HepG2 (cell line): Measurements from ENCODE around the gene HOXC10. TPM values are rescaled to one million over a fixed set of nuclear protein-coding genes. Genes with fewer than 3 reads are reported as not detected.

Experiments
- ATAC-seq: fragments of 200-7000 bp; cut with Tn5 transposase; 3 replicates; pipeline ENCODE4 v1.9.1; 2020; ENCODE audit warnings: mild to moderate bottlenecking, moderate library complexity
- BruUV-seq: library from RNA; stranded (reverse); fragments of 400-500 nt; replicated peaks from 2 replicates; lab custom pipeline; 2021; lab: Mats Ljungman, UMichigan
- CTCF ChIA-PET: fragments of 300-600 bp; formaldehyde crosslinking; extraction: SDS; loops from one replicate; lab custom pipeline; 2021; ENCODE audit warnings: low total read pairs, inconsistent platforms, low intra/inter-chr PET ratio; lab: Yijun Ruan, JAX
- POLR2A ChIA-PET: fragments of 350-600 bp; sonication (Branson Sonifier 250); formaldehyde crosslinking; loops from one replicate; lab custom pipeline; 2020; ENCODE audit warnings: antibody characterized with exemption, inconsistent platforms; lab: Yijun Ruan, JAX
- DNase-seq: peaks from one replicate; pipeline ENCODE4 v3.0.0-alpha.2; 2015; ENCODE audit warnings: low spot score
- FAIRE-seq: peaks from 3 replicates; lab custom pipeline; 2011; peaks lifted over from hg19 to GRCh38; lab: Jason Lieb, UNC
- H2AFZ ChIP-seq: one replicate; pipeline ENCODE4 v1.6.1; 2011; ENCODE audit warnings: low read length, inconsistent platforms
- H3K27ac ChIP-seq: fragments of 300-600 bp; 3 replicates; pipeline ENCODE4 v1.8.0; 2011; ENCODE audit warnings: mixed run types, mild to moderate bottlenecking, mixed read lengths, low read length, inconsistent platforms; ENCODE audit not compliant: insufficient read depth; ENCODE audit errors: extremely low read length
- H3K27me3 ChIP-seq, 2 experiments: fragments of 200-600 bp in 1 of 2; 2 replicates in 1 of 2; 3 replicates in 1 of 2; pipeline versions ENCODE4 v1.6.0 to v1.8.0; 2011; ENCODE audit warnings: low read length in 2 of 2, mild to moderate bottlenecking in 2 of 2, moderate library complexity in 2 of 2, inconsistent platforms in 1 of 2; ENCODE audit not compliant: insufficient read depth in 2 of 2, control insufficient read depth in 1 of 2
- H3K36me3 ChIP-seq, 2 experiments: fragments of 200-600 bp in 1 of 2; replicated peaks in 1 of 2; 2 replicates in 1 of 2; 3 replicates in 1 of 2; pipeline versions ENCODE4 v1.5.1 to v1.8.0; 2011; ENCODE audit warnings: low read length in 2 of 2, inconsistent platforms in 1 of 2; ENCODE audit not compliant: insufficient read depth in 2 of 2, control insufficient read depth in 1 of 2
- H3K4me1 ChIP-seq: 2 replicates; pipeline ENCODE4 v1.5.1; 2012; ENCODE audit warnings: low read length, inconsistent platforms; ENCODE audit not compliant: insufficient read depth
- H3K4me2 ChIP-seq: 2 replicates; pipeline ENCODE4 v1.6.0; 2011; ENCODE audit warnings: low read depth, low read length, inconsistent platforms
- H3K4me3 ChIP-seq, 3 experiments: fragments of 200-600 bp in 1 of 3; sonication (generic), shearing (Covaris generic) in 1 of 3; replicated peaks in 1 of 3; 2 replicates each; pipeline ENCODE4 v1.5.1; 2011 to 2016; ENCODE audit warnings: low read length in 3 of 3, inconsistent platforms in 2 of 3, low read depth in 2 of 3, mild to moderate bottlenecking in 2 of 3, control low read depth in 1 of 3, mixed read lengths in 1 of 3; ENCODE audit not compliant: insufficient read depth in 1 of 3
- H3K79me2 ChIP-seq: one replicate; pipeline ENCODE4 v1.6.1; 2011; ENCODE audit warnings: low read length, inconsistent platforms; ENCODE audit not compliant: insufficient read depth
- H3K9ac ChIP-seq: 2 replicates; pipeline ENCODE4 v1.6.0; 2011; ENCODE audit warnings: mild to moderate bottlenecking, low read depth, low read length, inconsistent platforms; ENCODE audit not compliant: insufficient read depth
- H3K9me3 ChIP-seq: 2 replicates; pipeline ENCODE4 v1.5.1; 2012; ENCODE audit warnings: mild to moderate bottlenecking, low read length
- H4K20me1 ChIP-seq: 2 replicates; pipeline ENCODE4 v1.6.0; 2011; ENCODE audit warnings: inconsistent platforms, mild to moderate bottlenecking, low read length, moderate library complexity; ENCODE audit not compliant: insufficient read depth
- FIP1L1 ChIP-seq: fragments of 200-400 bp; formaldehyde crosslinking; IDR thresholded peaks from 2 replicates; pipeline ENCODE4 v1.6.1; 2018; ENCODE audit warnings: low read depth, mild to moderate bottlenecking, low read length, moderate library complexity, borderline replicate concordance; ENCODE audit not compliant: insufficient read depth
- FOXA1 ChIP-seq, 2 experiments: fragments of 450-650 bp in 1 of 2; sonication (generic) in 1 of 2; formaldehyde crosslinking in 1 of 2; IDR thresholded peaks; 2 replicates each; pipeline versions ENCODE4 v1.4.0 to v1.6.1; 2016 to 2020; ENCODE audit warnings: missing genetic modification reagents in 1 of 2
- FOXP1 ChIP-seq, 2 experiments: fragments of 450-650 bp in 1 of 2; IDR thresholded peaks; 2 replicates each; pipeline ENCODE4 v1.6.1; 2017 to 2018; ENCODE audit warnings: antibody characterized with exemption in 1 of 2
- KLF6 ChIP-seq: IDR thresholded peaks from 2 replicates; pipeline ENCODE4 v1.8.0; 2016; ENCODE audit warnings: missing biosample characterization, missing genetic modification reagents
- SETDB1 ChIP-seq: sonication (generic); formaldehyde crosslinking; IDR thresholded peaks from 2 replicates; pipeline ENCODE4 v1.5.1; 2020; ENCODE audit warnings: missing genetic modification reagents, mild to moderate bottlenecking, borderline replicate concordance
- ZNF337 ChIP-seq: sonication (generic); formaldehyde crosslinking; IDR thresholded peaks from 2 replicates; pipeline ENCODE4 v1.5.1; 2020; ENCODE audit warnings: missing genetic modification reagents, low read depth, mild to moderate bottlenecking, borderline replicate concordance
- ZNF577 ChIP-seq: sonication (generic); formaldehyde crosslinking; IDR thresholded peaks from 2 replicates; pipeline ENCODE4 v1.4.0; 2020; ENCODE audit warnings: mild to moderate bottlenecking, low read depth, missing genetic modification reagents, borderline replicate concordance
- whole genome bisulfite sequencing: methylation state at CpG from one replicate; pipeline ENCODE4 v1.1.6; 2017; ENCODE audit warnings: low lambda C conversion rate; 5-methylcytosine and 5-hydroxymethylcytosine counted together
- in situ Hi-C: cut with HindIII; loops from 2 replicates; pipeline ENCODE4 v1.10.0; 2017; ENCODE audit warnings: low pct_unique_long_range_greater_than_20kb; ENCODE audit not compliant: extremely low pct_ligation_motif_present
- intact Hi-C: fragments of 100-400 bp; cut with micrococcal nuclease; formaldehyde crosslinking; loops from one replicate; pipeline ENCODE4 v1.10.0; 2022; ENCODE audit not compliant: unreplicated experiment
- polyA plus RNA-seq, 8 experiments: library from polyadenylated mRNA; depleted of rRNA in 3 of 8; stranded (reverse) in 7 of 8; unstranded in 1 of 8; fragments of >200 nt; fragmentation: Illumina TruSeq in 4 of 8; extraction: Trizol in 4 of 8; gene quantifications; 2 replicates each; pipeline versions ENCODE4 v1.2.1 to v1.2.3, GENCODE V29; 2011 to 2016; ENCODE audit warnings: low read depth in 4 of 8, missing spikeins in 1 of 8, mixed read lengths in 1 of 8; ENCODE audit not compliant: insufficient read depth in 1 of 8
- total RNA-seq, 5 experiments: library from RNA; depleted of rRNA; stranded (reverse); fragments of >200 nt; fragmentation: Illumina TruSeq; extraction: Trizol; gene quantifications; 2 replicates each; pipeline ENCODE4 v1.2.3, GENCODE V29; 2016; ENCODE audit warnings: low read depth in 1 of 5
- TF ChIP-seq, protein P1 (sequence below): sonication (generic); formaldehyde crosslinking; IDR thresholded peaks from 2 replicates; pipeline ENCODE4 v1.9.0; 2022; ENCODE audit warnings: low read depth, missing genetic modification reagents
- TF ChIP-seq, protein P2 (sequence below): sonication (generic); formaldehyde crosslinking; IDR thresholded peaks from 2 replicates; pipeline ENCODE4 v1.4.0; 2020; ENCODE audit warnings: missing genetic modification reagents
- TF ChIP-seq, protein P3 (sequence below): sonication (generic); formaldehyde crosslinking; IDR thresholded peaks from 2 replicates; pipeline ENCODE4 v1.9.0; 2021; ENCODE audit warnings: missing genetic modification reagents, borderline replicate concordance

Gene HOXC10
- total and polyA plus RNA-seq, 2 of the 13 experiments (the other 11 are each of a cell fraction or from before 2014, with no cell fraction given): not detected

DNA sequence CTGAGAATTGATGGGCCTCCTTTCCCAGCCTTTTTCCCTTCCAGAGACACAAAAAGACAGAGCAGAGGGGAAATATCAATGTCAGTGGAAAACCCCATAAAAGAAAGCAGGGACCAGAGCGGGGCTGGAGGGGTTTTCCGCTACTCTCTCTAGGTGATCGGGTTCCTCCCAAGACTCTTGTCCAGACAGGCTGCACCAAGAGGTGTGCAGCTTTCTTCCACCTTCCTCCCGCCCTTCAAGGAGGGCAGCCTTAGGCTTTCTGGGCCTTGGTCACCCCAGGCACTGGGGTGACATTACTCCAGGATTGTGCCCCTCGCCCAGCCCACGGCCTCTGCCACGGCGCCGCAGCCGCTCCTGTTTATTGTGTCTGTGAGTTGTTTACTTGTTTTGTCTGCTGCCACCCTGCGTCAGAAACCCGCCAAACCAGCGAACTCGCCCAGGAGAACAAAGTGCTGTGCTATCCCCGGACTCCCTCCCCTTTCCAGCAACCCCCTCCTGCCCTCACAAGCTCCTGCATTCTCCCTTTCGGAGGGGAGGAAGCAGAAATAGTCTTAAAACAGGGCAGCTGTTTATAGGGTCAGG lies 36.6 kb downstream of the HOXC10 start:
- FAIRE-seq (no peak), ATAC-seq (no peak)
- Histone ChIP-seq H3K9ac (no peak overlapping the region), H3K36me3 (no peaks in the 10 kb centered on the region), H3K9me3 (no peaks in the 10 kb centered on the region), H3K4me3 (no peak overlapping the region), H3K4me2 (no peak overlapping the region), H3K27ac (no peak overlapping the region)
- ChIA-PET CTCF (no interaction called here), POLR2A (no interaction called here)
- in situ Hi-C loops: no loop called here
- no peak for TF ChIP-seq FIP1L1
- TF ChIP-seq FOXA1 (IDR thresholded peaks at IDR 0.05): no peak
- 0 out of 2 replicates have a peak, but pooled peaks have one; percentile 4 for TF ChIP-seq FOXA1 (CRISPR knock-in tag; IDR thresholded peaks at IDR 0.05)
- TF ChIP-seq ZNF337: no peak
- TF ChIP-seq KLF6 (CRISPR knock-in tag): no peak
- TF ChIP-seq ZNF577 (CRISPR knock-in tag): no peak
- no peak for TF ChIP-seq SETDB1 (CRISPR knock-in tag)
- TF ChIP-seq, protein P1, sequence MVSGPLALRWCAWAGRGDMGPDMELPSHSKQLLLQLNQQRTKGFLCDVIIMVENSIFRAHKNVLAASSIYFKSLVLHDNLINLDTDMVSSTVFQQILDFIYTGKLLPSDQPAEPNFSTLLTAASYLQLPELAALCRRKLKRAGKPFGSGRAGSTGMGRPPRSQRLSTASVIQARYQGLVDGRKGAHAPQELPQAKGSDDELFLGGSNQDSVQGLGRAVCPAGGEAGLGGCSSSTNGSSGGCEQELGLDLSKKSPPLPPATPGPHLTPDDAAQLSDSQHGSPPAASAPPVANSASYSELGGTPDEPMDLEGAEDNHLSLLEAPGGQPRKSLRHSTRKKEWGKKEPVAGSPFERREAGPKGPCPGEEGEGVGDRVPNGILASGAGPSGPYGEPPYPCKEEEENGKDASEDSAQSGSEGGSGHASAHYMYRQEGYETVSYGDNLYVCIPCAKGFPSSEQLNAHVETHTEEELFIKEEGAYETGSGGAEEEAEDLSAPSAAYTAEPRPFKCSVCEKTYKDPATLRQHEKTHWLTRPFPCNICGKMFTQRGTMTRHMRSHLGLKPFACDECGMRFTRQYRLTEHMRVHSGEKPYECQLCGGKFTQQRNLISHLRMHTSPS (CRISPR knock-in tag): no peak
- TF ChIP-seq, protein P2, sequence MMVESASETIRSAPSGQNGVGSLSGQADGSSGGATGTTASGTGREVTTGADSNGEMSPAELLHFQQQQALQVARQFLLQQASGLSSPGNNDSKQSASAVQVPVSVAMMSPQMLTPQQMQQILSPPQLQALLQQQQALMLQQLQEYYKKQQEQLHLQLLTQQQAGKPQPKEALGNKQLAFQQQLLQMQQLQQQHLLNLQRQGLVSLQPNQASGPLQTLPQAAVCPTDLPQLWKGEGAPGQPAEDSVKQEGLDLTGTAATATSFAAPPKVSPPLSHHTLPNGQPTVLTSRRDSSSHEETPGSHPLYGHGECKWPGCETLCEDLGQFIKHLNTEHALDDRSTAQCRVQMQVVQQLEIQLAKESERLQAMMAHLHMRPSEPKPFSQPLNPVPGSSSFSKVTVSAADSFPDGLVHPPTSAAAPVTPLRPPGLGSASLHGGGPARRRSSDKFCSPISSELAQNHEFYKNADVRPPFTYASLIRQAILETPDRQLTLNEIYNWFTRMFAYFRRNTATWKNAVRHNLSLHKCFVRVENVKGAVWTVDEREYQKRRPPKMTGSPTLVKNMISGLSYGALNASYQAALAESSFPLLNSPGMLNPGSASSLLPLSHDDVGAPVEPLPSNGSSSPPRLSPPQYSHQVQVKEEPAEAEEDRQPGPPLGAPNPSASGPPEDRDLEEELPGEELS: peak; percentile 44; the same call in 1 of the 2 replicates
- TF ChIP-seq, protein P3, sequence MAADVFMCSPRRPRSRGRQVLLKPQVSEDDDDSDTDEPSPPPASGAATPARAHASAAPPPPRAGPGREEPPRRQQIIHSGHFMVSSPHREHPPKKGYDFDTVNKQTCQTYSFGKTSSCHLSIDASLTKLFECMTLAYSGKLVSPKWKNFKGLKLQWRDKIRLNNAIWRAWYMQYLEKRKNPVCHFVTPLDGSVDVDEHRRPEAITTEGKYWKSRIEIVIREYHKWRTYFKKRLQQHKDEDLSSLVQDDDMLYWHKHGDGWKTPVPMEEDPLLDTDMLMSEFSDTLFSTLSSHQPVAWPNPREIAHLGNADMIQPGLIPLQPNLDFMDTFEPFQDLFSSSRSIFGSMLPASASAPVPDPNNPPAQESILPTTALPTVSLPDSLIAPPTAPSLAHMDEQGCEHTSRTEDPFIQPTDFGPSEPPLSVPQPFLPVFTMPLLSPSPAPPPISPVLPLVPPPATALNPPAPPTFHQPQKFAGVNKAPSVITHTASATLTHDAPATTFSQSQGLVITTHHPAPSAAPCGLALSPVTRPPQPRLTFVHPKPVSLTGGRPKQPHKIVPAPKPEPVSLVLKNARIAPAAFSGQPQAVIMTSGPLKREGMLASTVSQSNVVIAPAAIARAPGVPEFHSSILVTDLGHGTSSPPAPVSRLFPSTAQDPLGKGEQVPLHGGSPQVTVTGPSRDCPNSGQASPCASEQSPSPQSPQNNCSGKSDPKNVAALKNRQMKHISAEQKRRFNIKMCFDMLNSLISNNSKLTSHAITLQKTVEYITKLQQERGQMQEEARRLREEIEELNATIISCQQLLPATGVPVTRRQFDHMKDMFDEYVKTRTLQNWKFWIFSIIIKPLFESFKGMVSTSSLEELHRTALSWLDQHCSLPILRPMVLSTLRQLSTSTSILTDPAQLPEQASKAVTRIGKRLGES (CRISPR knock-in tag): no peak
- TF ChIP-seq FOXP1 (IDR thresholded peaks at IDR 0.05): no peak
- 0 out of 2 replicates have a peak, but pooled peaks have one; percentile 17 for TF ChIP-seq FOXP1 (CRISPR knock-in tag; IDR thresholded peaks at IDR 0.05)
- TF ChIP-seq, all 625 proteins: peak for 3
- 10% methylated on average over 12 of the region's 16 CpGs for WGBS
- Histone ChIP-seq H3K27me3 (peaks cover 0 to 58% of the 10 kb centered on the region in 2 experiments; a peak in 3 of 5 replicates), H4K20me1 (no peaks in the 10 kb centered on the region), H3K4me1 (peaks cover 5% of the 10 kb centered on the region; the same call in 1 of the 2 replicates), H2AFZ (no peak overlapping the region), H3K79me2 (no peaks in the 10 kb centered on the region)
- no TSS peak for BruUV-seq
- intact Hi-C loops: no loop called here
- no peak for DNase-seq
